GM12875 (cell line): ENCODE measurements around the gene SPRED3.
A peak's percentile ranks its signal among the peaks of the same experiment; 100 is the strongest.
"Not testable (repeated sequence)": the region's sequence is repeated elsewhere in the genome, so short reads cannot be mapped to it uniquely, and the experiment has no call there.

Experiments
- H3K4me3 ChIP-seq: one replicate; pipeline ENCODE4 v1.5.1; 2011; ENCODE audit warnings: low read depth, low read length, control low read depth
- CTCF ChIP-seq: IDR thresholded peaks from 2 replicates; pipeline ENCODE4 v1.5.1; 2011; ENCODE audit warnings: low read depth, mild to moderate bottlenecking, control low read depth, inconsistent platforms, low read length, moderate library complexity, borderline replicate concordance; ENCODE audit not compliant: insufficient read depth

Gene SPRED3

GRCh38 chr19:38362076-38362945 lies 26.2 kb upstream of the SPRED3 start:
- peak overlapping the region; percentile 46 for H3K4me3 ChIP-seq
- TF ChIP-seq CTCF: no peak

- H3K4me3 ChIP-seq: not testable (repeated sequence)
These were observed 25.4 kb upstream of the SPRED3 start for GRCh38 chr19:38362946-38363688.

GRCh38 chr19:38367041-38367440 lies 21.5 kb upstream of the SPRED3 start:
- no peak overlapping the region for H3K4me3 ChIP-seq
- no peak for TF ChIP-seq CTCF

- H3K4me3 ChIP-seq: no peak overlapping the region
- no peak for TF ChIP-seq CTCF
These were observed 18.9 kb upstream of the SPRED3 start for GRCh38 chr19:38369584-38369983.

- no peak overlapping the region for H3K4me3 ChIP-seq
- no peak for TF ChIP-seq CTCF
These were observed 18.2 kb upstream of the SPRED3 start for GRCh38 chr19:38370299-38370698.

GRCh38 chr19:38371081-38371480 lies 17.4 kb upstream of the SPRED3 start:
- H3K4me3 ChIP-seq: no peak overlapping the region
- TF ChIP-seq CTCF: no peak

- H3K4me3 ChIP-seq: peak overlapping the region; percentile 49
- no peak for TF ChIP-seq CTCF
These were observed 14.6 kb upstream of the SPRED3 start for GRCh38 chr19:38373907-38374331.
